PFSK-1 (cell line): Measurements from ENCODE around the gene UNC5B.

Experiments
- POLR2AphosphoS5 ChIP-seq: IDR thresholded peaks from 2 replicates; pipeline ENCODE4 v1.6.1; 2012; ENCODE audit warnings: low read depth, mild to moderate bottlenecking, control low read depth, low read length, moderate library complexity
- SIN3A ChIP-seq: IDR thresholded peaks from 2 replicates; pipeline ENCODE4 v1.6.1; 2012; ENCODE audit warnings: mild to moderate bottlenecking, low read length, moderate library complexity, borderline replicate concordance; ENCODE audit not compliant: insufficient read depth
- TAF1 ChIP-seq: IDR thresholded peaks from 2 replicates; pipeline ENCODE4 v1.6.1; 2012; ENCODE audit warnings: low read length, control low read depth, borderline replicate concordance; ENCODE audit not compliant: insufficient read depth
- TF ChIP-seq, protein P1 (sequence below), 2 experiments: IDR thresholded peaks; 2 replicates each; pipeline versions ENCODE4 v1.6.1 to v1.8.0; 2011 to 2012; ENCODE audit warnings: low read depth in 2 of 2, low read length in 2 of 2, control low read depth in 1 of 2, inconsistent platforms in 1 of 2, mild to moderate bottlenecking in 1 of 2, moderate library complexity in 1 of 2; ENCODE audit not compliant: insufficient read depth in 1 of 2

DNA sequence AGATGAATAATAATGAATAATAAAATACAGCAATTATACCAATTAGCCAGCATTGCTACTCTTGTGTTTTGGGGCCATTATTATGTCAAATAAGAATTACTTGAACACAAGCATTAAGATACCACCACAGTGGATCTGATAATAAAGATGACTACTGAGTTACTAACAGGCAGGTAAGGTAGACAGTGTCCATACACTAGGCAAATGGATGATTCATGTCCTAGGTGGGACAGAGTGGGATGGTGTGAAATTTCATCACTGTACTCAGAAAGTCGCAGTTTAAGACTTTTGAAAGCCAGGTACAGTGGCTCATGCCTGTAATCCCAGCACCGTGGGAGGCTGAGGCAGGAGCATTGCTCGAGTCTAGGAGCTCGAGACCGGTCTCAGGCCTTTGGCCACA is 8.7 kb upstream of the UNC5B start:
- TF ChIP-seq POLR2AphosphoS5: no peak
- no peak for TF ChIP-seq SIN3A
- TF ChIP-seq, protein P1, sequence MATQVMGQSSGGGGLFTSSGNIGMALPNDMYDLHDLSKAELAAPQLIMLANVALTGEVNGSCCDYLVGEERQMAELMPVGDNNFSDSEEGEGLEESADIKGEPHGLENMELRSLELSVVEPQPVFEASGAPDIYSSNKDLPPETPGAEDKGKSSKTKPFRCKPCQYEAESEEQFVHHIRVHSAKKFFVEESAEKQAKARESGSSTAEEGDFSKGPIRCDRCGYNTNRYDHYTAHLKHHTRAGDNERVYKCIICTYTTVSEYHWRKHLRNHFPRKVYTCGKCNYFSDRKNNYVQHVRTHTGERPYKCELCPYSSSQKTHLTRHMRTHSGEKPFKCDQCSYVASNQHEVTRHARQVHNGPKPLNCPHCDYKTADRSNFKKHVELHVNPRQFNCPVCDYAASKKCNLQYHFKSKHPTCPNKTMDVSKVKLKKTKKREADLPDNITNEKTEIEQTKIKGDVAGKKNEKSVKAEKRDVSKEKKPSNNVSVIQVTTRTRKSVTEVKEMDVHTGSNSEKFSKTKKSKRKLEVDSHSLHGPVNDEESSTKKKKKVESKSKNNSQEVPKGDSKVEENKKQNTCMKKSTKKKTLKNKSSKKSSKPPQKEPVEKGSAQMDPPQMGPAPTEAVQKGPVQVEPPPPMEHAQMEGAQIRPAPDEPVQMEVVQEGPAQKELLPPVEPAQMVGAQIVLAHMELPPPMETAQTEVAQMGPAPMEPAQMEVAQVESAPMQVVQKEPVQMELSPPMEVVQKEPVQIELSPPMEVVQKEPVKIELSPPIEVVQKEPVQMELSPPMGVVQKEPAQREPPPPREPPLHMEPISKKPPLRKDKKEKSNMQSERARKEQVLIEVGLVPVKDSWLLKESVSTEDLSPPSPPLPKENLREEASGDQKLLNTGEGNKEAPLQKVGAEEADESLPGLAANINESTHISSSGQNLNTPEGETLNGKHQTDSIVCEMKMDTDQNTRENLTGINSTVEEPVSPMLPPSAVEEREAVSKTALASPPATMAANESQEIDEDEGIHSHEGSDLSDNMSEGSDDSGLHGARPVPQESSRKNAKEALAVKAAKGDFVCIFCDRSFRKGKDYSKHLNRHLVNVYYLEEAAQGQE (IDR thresholded peaks at IDR 0.05; ENCODE audit: insufficient read depth in 1 of 2, low read depth in 2 of 2, low read length in 2 of 2): no peak
- no peak for TF ChIP-seq TAF1
